ENCODE results near the gene KIF5B.
A peak's percentile ranks its signal among the peaks of the same experiment; 100 is the strongest.
"Not testable (repeated sequence)": the region's sequence is repeated elsewhere in the genome, so short reads cannot be mapped to it uniquely, and the experiment has no call there.

Gene KIF5B

DNA sequence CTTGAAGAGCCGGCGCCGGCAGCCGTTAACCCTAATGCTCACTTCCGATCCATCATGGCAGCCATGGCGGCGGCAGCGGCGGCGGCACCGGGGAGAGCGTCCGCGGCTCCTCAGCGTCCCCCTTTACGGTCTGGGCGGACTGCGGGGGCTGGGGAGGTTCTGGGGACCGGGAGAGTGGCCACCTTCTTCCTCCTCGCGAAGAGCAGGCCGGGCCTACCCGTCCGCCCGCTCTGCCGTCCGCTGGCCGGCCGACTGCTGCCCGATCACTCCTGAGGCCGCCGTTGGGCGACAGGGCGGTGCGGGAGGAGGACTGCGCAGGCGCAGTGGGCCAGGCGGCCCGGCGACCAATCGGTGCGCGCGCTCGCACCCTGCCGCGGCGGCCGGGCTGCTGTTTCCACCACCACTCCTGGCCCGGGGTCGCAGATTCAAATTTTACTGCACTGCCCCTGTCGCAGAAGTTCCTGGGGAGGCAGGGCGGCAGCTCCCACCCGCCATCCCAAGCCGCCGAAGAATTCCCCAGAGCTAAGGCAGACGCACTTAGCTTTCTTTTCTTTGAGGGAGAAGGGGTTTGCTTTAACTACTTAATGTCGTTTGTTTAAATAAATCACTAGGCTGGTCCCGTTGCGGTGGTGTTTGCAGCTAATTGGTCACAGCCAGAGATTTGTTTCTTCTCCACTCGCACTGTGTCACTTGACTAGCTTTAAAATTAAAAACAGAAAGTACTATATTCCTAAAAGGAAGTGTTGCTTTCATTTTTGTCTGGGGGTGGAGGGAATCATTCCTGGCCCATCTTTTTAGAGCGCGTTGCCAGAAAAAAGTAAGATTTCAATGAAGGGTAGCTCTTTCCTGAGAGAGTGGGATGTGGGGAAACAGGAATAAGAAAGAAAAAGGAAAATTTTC lies at the start of gene KIF5B:
Gene KIF5B (minus strand): TSS at position 290 of the 900 bp plus-strand sequence. CDS start 452 bp downstream, outside the sequence.
- DNase-seq (ENCODE audit: low spot score), result peak; percentile 89

DNA sequence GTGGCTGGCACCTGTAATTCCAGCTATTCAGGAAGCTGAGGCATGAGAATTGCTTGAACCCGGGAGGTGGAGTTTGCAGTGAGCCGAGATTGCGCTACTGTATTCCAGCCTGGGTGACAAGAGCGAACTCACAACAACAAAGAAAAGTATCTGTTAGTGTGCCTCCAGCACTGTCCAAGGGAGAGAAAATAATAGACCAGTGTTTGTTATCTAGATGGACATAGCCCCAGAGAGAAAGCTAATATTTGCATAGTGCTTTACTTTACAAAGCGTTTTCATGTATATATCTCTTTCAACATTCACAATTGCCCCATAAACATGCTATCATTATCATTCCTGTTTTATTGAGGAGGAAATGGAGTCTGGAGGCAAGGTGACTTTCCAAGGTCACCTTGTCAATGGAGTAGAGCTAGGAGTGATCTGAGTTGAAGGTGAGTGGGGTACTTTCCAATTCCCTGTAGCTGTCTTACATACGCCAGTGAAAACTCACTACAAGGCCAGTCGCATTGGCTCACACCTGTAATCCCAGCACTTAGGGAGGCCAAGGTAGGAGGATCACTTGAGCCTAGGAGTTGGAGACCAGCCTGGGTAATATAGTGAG lies 49.7 kb upstream of the KIF5B start:
- peak; percentile 49 for DNase-seq (ENCODE audit: low spot score)

DNA sequence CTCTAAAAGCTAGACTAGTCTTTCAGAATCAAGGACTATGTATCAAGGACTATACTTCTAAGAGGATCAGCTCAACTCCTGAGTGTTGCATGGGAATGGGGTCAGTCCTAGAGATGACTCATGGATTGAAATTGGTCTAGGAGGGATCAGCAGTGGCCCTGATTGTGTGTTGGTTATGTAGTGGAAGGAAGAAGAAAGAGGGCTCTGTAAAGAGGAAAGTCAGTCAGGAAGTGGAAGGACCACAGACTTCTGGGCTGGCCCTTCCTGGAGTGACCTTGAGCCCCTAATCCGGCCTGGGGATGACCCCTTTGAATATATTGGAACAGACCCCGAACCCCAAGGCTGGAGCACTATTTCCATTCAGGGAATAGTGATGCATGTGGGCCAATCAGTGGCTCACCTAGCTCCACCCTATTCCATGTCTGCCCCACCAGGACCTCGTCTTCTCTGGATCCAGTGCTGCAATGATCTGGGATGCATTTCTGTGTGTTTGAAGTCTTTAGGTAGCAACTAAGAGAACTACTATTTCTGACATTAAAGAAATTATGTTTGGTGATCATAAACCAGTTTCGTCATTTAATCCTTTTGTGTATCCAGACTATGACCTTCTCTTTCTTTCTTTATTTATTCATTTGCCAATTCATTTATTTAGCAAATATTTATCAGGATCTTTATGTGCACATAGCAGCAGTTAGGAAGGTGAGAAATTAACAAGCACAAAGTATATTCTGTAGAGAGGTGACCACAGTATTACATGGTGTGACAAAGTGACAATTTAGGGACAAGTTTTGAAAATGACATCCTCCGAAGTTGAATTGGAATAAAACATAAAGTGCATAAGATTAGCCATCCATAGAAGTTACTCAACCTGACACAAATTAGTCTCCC lies 48.6 kb upstream of the KIF5B start:
- DNase-seq (ENCODE audit: low spot score), result no peak

DNA sequence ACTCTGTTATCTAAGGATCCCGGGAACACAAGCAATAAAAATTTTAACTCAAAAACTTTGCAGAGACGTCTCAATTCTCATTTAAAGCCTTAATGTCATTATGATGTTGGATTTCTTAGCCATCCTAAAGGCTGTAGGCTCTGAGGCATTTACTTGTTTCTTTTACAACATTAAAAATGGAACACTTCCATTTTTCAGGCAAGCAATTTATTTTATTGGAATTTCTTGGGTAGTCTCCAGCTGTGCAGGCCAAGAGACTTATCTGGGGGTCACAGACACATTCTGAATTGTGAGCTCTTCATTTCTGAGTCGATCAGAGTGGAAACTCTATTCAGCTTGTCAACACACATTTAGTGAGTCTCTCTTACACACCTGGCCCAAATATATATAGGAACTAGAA lies 48.0 kb upstream of the KIF5B start:
- DNase-seq (ENCODE audit: low spot score), result no peak

DNA sequence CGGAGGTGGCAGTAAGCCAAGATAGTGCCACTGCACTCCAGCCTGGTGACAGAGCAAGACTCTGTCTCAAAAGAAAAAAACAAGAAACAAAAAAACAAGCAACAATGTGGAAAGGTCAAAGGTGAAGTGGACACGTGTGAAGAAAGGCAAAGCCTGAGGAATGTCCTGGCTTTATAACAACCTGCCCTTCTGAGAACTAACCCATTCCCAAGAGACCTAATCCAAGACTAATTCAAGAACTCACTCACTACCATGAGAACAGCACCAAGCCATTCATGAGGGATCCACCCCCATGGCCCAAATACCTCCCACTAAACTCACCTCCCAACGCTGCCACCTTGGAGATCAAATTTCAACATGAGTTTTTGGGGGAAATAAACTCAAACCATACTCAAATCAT lies 47.5 kb upstream of the KIF5B start:
- no peak for DNase-seq (ENCODE audit: low spot score)

DNA sequence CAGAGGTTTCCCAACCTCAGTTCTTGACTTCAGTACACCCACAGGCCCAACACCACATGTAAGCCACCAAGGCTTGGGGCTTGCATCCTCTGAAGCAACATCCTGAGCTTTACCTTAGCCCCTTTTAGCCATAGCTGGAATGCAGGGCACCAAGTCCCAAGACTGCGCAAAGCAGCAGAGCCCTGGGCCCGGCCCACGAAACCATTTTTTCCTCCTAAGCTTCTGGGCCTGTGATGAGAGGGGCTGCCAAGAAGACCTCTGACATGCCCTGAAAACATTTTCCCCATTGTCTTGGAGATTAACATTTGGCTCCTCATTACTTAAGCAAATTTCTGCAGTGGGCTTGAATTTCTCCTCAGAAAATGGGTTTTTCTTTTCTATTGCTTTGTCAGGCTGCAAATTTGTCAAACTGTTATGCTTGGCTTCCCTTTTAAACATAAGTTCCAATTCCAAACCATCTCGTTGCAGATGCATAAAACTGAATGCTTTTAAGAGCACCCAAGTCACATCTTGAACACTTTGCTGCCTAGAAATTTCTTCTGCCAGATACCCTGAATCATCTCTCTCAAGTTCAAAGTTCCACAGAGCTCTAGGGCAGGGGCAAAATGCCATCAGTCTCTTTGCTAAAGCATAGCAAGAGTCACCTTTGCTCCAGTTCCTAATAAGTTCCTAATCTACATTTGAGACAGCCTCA lies 42.5 kb upstream of the KIF5B start:
- not testable (repeated sequence) for DNase-seq (ENCODE audit: low spot score)

DNA sequence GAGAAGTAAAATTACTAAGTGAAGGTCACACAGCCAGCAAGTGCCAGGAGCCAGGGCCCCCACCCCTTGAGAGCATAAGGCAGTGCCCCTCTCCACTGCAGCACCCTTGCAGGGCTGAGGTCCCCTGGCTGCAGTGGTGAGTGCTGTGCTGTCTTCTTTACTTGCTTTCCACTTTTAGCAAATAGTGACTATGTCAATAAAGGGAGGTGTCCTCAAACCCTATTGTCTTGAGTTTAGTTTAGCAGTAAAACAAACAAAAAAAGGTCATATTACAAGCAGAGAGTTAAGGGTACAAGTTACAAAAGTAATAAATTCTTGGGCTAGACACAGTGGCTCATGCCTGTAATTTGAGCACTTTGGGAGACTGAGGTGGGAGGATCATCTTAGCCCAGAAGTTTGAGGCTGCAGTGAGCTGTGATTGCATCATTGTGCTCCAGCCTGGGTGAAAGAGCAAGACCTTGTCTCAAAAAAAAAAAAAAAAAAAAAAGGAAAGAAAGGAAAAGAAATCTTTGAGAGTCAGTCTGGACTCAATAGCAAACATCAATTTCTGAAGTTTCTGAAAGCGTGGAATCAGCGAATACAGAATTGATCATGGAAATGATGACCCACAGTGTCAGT lies 39.0 kb upstream of the KIF5B start:
- DNase-seq (ENCODE audit: low spot score), result peak; percentile 31

DNA sequence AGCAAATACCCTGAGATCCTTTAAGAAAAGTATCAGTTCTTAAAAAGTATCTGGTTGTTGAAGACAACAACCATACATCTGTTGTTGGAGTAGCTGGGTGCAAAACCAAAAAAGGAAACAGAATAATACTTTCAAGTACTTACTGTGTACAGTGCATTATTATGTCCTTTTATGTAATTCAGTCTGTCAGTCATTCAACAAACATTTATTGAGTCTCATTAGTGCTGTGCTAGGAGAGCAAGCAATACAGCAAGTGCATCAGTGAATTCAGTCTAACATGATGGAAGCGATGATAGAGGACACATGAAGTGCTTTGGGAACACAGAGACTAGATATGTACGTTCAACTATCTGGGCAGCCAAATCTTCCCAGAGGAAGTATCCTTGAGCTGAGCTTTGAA lies 37.4 kb upstream of the KIF5B start:
- DNase-seq (ENCODE audit: low spot score), result no peak

DNA sequence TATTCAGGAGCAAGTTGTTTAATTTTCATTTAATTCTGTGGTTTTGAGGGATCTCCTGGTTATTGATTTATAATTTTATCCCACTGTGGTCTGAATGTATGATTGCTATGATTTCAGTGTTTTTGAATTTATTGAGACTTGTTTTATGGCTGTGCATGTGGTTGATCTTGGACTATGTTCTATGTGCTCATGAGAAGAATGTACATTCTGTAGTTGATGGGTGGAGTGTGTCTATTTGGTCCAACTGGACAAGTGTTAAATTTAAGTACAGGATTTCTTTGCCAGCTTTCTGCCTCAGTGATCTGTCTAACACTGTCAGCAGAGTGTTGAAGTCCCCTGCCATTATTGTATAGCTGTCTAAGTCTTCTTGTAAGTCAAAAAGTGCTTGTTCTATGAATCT lies 34.8 kb upstream of the KIF5B start:
- no peak for DNase-seq (ENCODE audit: low spot score)

DNA sequence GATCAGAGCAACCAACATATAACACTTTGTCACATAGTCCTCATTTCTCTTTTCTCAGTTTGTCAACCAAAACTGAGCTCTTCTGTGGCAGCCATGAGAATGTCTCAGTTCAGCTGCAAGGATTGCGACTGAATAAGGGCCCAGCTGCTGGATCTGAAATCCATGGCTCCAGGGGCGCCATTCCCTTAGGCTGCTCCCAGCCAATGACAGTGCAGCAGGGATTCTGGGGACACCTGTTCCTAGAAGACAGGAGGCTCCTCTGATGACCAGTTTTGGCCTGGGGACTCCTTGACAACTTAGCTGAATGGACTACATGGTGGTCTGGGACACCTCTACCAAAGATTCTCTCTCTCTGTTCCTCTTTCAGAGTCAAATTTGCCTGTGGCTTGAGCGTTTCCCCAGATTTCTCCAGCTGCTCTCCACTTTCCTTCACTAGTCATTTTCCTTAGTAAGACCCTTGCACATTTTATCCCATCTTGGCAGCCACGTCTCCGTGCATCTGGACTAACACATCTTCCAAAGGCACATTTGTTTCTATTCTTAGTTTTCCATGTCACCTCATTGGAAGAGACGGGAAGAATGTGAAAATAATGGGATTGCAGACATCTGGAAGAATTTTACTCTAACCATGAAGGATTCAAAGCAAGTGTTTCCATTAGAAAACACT lies 28.1 kb upstream of the KIF5B start:
- no peak for DNase-seq (ENCODE audit: low spot score)

DNA sequence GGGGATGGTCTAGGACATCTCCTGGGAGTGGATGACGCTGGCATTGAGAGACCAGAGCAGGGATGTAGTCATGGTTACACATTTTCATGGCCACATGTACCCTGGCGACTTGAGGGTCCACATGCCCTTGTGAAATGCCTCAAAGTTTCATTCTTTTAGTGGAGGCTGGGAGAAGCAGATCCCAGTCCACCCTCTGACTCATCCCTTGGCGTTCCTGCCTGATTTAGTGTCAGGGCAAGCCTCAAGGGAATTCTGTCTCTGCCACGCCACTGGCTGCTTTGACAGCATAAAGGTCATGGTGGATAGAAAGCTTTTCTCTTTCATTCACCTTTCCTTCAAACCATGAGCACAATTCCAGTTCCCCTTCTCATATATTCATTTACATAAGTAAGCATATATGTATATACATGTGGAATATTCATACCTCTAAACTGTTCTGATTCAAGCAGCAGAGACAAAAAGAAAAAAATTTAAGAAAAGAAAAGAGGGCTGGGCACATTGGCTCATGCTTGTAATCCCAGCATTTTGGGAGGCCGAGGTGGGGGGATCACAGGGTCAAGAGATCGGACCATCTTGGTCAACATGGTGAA lies 21.8 kb upstream of the KIF5B start:
- no peak for DNase-seq (ENCODE audit: low spot score)

DNA sequence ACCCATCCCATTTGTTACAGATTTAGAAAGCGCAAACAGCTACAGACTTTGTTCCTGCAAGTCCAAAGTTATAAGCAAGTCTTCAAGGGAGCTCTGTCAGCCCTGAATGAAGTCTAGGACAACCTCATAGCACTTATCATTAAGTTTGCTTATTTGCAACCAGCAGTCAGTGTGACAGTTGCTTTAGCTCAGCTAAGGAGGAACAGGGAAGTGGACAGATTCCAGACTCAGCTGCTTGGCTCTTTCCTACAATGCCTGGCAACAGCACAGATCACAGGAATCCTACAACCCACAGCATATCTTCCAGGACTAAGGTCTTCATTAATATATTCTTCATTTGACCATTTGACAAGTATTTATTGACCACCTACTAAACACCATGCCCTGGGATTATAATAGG lies 17.4 kb upstream of the KIF5B start:
- no peak for DNase-seq (ENCODE audit: low spot score)

DNA sequence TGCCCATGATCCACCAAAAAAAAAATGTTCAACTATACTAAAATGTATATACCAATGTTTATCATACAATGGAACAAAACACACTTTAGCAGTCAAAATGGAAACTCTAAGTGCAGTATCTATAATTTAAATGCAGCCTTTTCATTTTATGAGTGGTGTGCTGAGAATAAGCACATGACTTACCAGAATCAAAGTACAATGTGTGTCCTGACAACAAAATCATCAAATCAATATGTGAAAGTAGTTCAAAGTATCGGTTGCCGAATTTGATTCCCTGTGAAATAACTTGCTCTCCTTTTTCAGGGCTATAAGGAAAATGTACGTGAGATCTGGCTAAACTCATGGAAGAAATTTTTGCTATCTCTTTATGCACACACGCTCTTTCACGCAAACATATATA lies 16.9 kb upstream of the KIF5B start:
- no peak for DNase-seq (ENCODE audit: low spot score)

DNA sequence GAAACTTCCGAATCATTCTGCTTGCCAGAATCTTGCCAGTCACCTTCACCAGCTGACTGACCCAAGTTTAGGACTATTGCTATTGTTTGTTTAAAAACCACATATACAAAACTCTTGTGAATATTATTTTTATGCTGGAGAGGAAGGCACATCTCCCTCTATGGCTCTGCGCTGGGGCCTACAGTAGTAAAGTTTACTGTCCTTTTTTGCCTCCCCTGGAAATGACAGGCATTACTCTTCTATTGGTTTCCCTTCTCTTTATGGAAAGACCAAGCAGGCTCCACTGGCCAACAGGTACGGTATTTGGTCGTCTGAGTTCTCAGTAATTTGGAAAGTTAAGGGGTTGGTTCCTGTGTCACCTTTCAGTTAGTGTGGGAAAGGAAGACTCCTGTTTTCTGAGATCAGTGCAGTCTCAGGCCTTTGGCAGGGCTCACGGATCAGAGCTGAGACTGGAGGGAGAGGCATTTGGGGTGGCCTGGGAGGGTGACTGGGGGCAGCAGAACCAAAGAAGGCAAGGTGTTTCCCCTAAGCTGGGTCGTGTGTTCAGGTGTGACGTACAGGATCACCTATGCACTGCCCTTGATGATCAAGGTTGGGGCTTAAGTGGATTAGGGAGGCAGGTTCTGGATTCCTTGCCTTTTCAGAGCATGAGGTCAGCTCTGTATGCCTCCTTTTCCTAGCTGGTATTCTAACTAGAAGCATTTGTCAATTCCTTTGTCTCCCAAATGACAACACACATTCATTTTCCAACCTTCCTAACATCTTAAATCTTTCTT lies 16.0 kb upstream of the KIF5B start:
- DNase-seq (ENCODE audit: low spot score), result no peak

DNA sequence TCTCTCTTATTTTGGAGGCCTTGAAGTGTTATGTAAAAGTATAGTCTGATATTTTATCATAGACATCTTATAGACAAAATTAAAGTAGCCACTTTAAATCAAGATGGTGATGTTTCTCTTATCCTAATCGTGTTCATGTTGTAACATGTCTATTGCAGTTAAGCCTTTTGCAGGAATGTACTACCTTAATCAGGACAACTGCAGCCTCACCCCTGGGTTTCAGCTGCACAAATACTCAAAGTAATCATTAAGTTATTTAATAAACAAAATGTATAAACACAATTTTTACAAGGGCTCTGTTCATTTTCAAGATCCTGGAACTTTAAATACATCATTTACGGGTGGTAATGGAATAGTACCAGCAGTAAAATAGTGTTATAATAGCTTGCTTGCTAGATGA lies 14.4 kb upstream of the KIF5B start:
- no peak for DNase-seq (ENCODE audit: low spot score)

DNA sequence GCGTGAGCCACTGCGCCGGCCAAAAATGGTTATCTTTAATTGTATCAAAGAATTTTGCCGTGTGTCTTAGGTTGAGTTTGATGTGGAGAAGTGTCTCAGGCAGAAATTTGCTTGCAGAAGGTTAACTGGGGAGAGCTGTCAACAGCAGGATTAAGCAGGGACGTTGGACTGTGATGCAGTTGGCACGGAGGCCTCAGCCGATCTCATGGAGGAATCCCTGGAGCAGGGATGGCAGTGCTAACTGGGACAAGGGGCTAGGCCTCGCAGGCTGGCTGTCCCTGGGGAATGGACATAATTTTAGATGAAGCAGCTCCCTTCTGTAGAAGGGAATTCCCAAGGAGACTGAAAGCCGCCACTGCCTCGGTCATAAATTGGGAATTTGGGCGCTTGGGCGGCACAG lies 12.3 kb upstream of the KIF5B start:
- DNase-seq (ENCODE audit: low spot score), result no peak

DNA sequence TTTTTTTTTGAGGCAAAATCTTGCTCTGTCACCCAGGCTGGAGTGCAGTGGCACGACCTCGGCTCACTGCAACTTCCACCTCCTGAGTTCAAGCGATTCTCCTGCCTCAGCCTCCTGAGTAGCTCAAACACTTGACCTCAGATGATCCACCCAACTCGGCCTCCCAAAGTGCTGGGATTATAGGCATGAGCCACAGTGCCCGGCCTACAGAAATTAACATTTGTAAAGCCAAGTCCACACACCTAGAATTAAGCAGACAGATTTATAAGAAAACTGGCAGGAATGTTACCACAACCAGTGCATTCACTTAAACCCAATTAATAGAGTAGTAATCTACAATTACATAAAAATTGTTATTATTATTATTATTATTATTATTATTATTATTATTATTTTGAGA lies 11.7 kb upstream of the KIF5B start:
- DNase-seq (ENCODE audit: low spot score), result not testable (repeated sequence)

DNA sequence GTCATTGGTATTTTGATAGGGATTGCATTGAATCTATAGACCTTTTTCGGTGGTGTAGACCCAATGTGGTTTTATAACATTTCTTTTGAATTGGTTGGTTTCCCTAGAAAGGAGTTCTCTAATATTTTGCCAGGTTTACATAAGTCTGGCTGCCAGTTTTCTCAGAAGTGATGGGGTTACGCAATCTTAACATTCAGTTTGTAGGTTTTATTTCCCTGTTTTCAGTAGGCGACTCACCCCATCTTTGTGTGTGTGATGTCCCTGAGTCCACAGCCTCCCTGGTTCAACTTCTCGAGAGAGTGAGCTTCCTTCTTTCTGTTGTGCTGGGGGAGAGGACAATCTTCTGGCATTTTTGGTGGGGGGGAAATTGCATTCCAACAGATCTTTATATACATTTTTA lies 9.6 kb upstream of the KIF5B start:
- DNase-seq (ENCODE audit: low spot score), result no peak

DNA sequence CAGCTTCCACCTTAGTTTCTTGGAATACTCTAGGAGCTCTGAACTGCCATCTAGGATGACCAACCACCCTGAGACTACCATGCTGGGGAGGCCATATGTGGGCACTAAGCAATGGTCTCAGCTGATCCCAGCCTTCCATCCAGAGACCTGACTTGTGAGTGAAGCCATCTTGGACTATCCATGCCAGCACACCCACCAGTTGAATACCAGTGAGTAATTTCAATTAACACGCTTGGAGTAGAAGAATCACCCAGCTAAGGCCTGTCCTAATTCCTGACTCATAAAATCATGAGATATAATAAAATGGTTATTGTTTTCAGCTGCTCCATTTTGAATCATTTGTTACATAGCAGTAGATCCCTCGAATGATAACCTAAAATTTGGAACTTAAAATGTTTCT lies 5.2 kb upstream of the KIF5B start:
- DNase-seq (ENCODE audit: low spot score), result no peak

DNA sequence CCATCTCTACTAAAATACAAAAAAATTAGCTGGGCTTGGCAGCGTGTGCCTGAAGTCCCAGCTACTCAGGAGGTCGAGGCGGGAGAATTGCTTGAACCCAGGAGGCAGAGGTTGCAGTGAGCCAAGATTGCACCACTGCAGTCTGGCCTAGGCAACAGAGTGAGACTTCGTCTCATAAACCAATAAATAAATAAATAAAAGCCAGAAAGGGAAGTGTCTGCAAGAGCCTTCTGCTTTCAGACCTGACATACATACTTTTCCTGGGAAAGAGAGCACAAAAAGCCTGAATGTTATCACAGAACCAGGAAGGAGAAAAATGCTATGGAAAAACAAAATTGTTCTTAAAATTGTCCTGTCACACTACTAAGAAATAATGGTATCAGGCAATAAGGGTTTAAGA lies 4.1 kb upstream of the KIF5B start:
- no peak for DNase-seq (ENCODE audit: low spot score)

Measured in HuH-7.5 (cell line).